ENCODE data around the gene CPVL.

GRCh38 chr7:28953633-28954032 is 192.7 kb downstream of the CPVL start:
- TF ChIP-seq CTCF (conservative IDR thresholded peaks at IDR 0.05; ENCODE audit: low read depth, low read length), result no peak
- TF ChIP-seq EZH2 (IDR thresholded peaks at IDR 0.05; ENCODE audit: borderline replicate concordance, low read depth, low read length, poor library complexity, severe bottlenecking), result no peak
